VCaP (cell line): ENCODE data around the gene ROBO2.

Experiments used
- H3K27ac ChIP-seq: fragments of 450-650 bp; 2 replicates; pipeline ENCODE4 v1.5.1; 2017
- TF ChIP-seq, protein P1 (sequence below): fragments of 450-650 bp; conservative IDR thresholded peaks from 2 replicates; pipeline ENCODE4 v1.5.1; 2017; ENCODE audit warnings: mild to moderate bottlenecking, moderate library complexity

Gene ROBO2, protein sequence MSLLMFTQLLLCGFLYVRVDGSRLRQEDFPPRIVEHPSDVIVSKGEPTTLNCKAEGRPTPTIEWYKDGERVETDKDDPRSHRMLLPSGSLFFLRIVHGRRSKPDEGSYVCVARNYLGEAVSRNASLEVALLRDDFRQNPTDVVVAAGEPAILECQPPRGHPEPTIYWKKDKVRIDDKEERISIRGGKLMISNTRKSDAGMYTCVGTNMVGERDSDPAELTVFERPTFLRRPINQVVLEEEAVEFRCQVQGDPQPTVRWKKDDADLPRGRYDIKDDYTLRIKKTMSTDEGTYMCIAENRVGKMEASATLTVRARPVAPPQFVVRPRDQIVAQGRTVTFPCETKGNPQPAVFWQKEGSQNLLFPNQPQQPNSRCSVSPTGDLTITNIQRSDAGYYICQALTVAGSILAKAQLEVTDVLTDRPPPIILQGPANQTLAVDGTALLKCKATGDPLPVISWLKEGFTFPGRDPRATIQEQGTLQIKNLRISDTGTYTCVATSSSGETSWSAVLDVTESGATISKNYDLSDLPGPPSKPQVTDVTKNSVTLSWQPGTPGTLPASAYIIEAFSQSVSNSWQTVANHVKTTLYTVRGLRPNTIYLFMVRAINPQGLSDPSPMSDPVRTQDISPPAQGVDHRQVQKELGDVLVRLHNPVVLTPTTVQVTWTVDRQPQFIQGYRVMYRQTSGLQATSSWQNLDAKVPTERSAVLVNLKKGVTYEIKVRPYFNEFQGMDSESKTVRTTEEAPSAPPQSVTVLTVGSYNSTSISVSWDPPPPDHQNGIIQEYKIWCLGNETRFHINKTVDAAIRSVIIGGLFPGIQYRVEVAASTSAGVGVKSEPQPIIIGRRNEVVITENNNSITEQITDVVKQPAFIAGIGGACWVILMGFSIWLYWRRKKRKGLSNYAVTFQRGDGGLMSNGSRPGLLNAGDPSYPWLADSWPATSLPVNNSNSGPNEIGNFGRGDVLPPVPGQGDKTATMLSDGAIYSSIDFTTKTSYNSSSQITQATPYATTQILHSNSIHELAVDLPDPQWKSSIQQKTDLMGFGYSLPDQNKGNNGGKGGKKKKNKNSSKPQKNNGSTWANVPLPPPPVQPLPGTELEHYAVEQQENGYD (N-terminal part only)

DNA sequence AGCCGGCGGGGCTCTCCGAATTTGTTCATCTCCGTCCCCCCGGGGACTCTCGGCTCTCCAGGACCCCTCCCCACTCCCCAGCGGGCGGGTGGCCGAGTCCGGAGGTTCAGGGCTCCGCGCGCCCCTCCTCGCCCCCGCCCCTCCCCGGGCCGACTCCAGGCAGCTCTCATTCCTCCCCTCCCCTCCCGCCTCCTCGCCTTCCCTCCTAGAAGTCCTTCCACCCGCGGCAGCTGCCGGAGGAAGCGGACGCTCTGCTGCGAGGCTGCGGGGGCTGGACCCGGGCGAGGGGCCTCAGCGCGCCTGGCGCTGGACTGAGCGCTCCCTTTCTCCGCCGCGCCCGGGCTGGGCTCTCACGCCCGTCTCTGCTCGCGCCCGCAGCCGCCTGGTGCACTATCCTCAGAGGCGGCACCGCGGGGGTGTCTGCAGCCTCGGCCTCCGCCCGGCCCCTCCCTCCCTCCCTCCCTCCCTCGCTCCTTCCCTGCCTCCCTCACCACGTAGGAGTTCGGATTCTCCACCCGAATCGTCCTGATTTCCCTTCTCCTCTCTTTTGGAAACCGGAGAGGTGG is at the start of gene ROBO2:
TSS of gene ROBO2 (plus strand) at position 494 of the 566 bp plus-strand sequence. CDS start 687 bp downstream, outside the sequence.
- TF ChIP-seq, protein P1, sequence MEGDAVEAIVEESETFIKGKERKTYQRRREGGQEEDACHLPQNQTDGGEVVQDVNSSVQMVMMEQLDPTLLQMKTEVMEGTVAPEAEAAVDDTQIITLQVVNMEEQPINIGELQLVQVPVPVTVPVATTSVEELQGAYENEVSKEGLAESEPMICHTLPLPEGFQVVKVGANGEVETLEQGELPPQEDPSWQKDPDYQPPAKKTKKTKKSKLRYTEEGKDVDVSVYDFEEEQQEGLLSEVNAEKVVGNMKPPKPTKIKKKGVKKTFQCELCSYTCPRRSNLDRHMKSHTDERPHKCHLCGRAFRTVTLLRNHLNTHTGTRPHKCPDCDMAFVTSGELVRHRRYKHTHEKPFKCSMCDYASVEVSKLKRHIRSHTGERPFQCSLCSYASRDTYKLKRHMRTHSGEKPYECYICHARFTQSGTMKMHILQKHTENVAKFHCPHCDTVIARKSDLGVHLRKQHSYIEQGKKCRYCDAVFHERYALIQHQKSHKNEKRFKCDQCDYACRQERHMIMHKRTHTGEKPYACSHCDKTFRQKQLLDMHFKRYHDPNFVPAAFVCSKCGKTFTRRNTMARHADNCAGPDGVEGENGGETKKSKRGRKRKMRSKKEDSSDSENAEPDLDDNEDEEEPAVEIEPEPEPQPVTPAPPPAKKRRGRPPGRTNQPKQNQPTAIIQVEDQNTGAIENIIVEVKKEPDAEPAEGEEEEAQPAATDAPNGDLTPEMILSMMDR, result no peak
- no peak within 1 kb of the TSS for H3K27ac ChIP-seq

DNA sequence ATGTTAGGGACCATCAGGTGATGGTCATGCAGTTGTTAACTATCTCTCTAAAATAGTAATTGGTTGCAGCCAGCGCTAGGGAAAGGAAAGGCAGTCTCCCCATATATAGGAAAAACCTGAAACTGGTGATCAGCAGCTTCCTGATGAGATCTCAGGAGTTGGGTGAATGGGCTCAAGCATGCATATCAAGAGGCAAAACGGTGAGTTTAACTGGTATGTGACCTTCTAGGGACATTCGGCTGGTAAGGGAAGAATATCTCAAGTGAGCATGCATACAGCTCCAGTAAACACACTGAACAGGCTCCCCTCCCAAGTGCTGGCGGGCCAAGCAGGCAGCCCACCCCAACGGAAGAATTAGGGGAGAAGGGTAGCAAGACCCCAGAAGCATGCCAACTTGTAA is 49.3 kb upstream of the ROBO2 start:
- no peak overlapping the region for H3K27ac ChIP-seq
- TF ChIP-seq, protein P1, result no peak

DNA sequence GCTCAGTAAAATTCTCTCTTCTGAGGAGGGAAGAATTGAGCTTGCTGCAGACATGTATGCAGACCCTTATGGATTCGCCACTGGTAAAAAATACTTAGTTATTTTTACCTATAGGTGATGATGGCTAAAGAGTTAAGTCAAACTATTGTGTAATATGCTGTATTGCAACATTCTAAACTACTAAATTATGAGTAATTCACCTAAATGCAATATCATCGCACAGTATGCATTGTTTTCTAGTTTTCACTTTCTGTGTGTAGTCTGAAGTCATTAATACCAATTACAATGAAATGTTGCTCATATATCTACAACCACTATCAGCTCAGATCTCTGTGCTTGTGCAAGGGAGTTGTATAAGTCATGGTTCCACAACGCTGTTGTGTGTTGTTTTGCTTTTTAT is 48.7 kb upstream of the ROBO2 start:
- no peak overlapping the region for H3K27ac ChIP-seq
- TF ChIP-seq, protein P1, result no peak

DNA sequence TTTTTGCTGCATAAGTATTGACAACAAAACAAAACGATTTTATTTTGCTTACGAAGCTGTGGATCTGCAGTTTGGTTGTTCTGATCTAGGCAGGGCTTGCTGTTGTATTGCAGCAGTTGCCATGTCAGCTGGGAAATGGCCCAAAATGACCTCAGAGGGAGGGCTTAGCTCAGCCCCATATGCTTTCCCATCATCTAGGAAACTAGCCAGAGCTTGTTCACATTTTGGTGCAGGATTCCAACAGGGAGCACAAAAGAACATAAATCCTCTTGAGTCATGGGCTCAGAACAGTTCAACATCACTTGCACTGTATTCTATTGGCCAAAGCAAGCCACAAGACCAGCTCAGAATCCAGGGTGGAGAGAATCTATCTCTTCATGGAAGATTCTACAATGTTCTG is 42.2 kb upstream of the ROBO2 start:
- H3K27ac ChIP-seq, result no peak overlapping the region
- TF ChIP-seq, protein P1, result no peak

DNA sequence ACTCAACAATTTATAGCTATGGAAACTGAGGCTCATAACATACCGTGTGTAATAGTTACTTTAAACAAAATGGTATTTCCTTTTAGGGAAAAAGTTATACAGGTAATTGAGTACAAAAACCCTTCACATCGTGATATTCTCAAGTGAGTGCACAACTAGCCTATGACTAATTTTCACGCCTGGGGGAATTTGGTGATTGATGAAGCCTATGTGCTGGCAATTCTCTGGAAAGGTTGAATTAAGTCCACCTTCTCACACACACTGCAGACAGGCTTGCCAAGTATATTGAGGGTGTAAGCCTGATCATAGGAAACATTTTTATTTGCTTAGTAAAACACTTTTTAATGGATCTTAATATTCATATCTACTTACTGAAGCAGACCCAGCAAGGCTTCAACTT is 41.3 kb upstream of the ROBO2 start:
- no peak overlapping the region for H3K27ac ChIP-seq
- TF ChIP-seq, protein P1, result no peak

DNA sequence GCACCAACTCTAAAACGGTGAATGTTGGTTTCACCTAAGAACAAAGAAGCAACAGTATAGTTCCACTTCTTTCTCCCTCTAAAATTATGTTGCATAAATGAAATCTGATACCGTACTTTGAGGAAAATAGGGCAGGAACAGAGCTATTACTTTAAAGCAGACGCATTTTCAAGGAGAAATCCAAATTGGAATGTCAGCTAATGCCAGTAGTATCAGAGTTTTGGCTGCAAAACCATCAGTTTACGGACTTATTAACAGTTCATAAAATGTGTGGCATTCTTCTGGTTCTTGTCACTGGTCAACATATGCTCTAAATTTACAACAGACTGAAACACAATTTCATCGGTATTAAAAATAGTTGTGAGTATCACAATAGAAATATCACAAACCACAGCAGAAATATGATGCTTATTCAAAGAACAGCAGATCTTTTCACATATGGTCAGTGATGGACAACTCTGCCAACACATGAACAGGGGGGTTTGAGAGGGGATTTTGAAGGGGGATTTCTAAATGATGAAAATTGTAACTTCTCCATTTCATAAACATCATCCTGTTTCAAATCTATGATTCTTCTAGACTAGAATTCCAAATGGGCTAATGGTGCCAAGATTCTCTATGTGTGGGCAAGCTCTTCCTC is 38.7 kb upstream of the ROBO2 start:
- no peak overlapping the region for H3K27ac ChIP-seq
- TF ChIP-seq, protein P1, result no peak
